GM19372 (cell line): Measurements from ENCODE around the gene MIEF2.

Experiments
- ATAC-seq: cut with Tn5 transposase; IDR thresholded peaks from one replicate; pipeline ENCODE4 v1.9.1; 2021; ENCODE audit warnings: mild to moderate bottlenecking, low read depth, moderate library complexity; ENCODE audit not compliant: unreplicated experiment

The MIEF2 gene

DNA sequence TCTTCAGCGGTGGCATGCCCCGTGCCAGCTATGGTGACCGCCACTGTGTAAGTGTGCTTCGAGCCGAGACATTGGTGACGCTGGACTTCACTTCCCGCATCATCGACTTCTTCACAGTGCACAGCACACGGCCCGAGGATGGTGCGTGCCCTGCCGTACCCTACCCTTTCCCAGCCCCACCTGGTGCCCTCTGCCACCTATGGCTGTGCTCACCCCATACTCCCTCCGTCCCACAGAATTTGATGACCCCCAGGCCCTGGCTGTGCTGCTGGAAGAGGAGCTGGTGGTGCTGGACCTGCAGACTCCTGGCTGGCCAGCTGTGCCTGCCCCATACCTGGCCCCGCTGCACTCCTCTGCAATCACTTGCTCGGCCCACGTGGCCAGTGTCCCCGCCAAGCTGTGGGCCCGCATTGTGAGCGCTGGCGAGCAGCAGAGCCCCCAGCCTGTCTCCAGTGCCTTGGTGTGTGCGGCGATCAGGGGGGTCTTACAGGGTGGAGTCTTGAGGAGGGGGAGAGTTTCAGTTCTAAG, 25.5 kb upstream of the MIEF2 start:
- ATAC-seq: no peak

DNA sequence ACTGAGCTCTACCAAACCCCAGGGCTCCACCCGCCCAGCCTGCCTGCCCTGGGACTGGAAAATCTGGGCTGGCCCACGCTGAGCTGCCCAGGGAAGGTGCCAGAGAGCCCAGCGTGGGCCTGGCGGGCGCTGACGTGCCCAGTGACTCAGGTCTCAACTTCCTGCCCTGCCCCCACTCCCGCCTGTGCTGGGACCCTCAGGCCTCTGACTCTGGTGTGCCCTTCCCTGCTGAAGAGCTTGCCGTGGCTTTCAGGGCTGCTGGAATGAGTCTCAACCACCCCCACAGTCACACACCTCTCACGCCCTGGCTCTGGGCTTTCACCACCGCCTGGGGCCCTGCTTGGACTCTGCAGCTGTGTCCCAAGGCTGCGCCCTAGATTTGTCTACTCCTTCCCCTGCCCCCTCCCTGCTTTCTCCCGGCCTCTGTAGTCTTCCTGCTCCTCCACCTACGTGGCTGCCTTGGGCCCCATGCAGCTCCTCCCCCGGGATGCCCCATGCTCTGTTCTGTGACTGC, 24.7 kb upstream of the MIEF2 start:
- no peak for ATAC-seq

DNA sequence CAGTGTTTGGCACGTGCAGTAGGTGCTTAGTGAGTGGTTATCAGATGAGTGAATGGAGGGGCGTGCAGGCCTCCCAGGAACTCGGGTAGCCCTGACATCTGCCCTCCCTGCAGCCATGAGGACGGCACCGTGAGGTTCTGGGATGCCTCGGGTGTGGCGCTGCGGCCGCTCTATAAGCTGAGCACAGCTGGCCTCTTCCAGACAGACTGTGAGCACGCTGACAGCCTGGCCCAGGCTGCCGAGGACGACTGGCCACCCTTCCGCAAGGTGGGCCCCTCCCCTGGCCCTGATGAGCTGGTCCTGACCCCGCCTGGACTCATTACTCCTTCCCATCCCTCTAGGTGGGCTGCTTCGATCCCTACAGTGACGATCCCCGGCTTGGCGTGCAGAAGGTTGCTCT, 24.0 kb upstream of the MIEF2 start:
- ATAC-seq: no peak

DNA sequence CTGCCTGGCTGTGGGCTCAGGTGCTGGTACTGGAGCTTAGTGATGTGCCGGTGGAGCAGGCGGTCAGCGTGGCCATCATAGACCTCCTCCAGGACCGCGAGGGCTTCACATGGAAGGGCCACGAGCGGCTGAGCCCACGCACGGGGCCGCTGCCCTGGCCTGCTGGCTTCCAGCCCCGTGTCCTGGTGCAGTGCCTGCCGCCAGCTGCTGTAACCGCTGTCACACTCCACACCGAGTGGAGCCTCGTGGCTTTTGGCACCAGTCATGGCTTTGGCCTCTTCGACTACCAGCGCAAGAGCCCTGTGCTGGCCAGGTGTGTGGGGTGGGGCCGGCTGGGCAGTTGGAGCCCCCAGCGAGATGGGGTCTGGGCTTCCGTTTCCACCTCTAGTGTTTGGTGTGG, 23.0 kb upstream of the MIEF2 start:
- ATAC-seq: no peak

DNA sequence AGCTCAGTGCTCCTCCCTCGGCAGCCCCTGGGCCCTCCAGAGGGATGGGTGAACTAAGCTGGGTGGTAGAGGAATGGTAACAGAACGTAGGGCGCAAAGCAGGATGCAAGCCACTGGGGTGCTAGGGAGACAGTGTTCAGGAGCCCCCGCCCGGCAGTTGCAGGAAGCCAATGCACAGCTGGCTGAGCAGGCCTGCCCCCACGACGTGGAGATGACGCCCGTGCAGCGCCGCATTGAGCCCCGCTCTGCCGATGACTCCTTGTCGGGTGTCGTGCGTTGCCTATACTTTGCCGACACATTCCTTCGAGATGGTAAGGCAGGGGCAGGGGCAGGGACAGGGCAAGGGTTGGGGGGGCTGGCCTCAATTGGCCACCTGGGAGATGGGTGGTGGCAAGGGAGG, 22.2 kb upstream of the MIEF2 start:
- ATAC-seq: no peak

DNA sequence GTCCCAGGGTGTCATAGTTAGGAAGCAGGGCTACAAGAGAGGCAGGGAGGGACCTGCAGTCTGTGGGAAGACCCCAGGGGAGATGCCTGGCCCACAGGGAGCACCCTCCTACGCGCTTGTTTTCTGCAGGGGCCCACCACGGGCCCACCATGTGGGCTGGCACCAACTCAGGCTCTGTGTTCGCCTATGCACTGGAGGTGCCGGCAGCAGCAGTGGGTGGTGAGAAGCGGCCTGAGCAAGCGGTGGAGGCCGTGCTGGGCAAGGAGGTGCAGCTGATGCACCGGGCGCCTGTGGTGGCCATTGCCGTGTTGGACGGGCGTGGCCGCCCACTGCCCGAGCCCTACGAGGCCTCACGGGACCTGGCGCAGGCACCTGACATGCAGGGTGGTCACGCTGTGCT, 20.0 kb upstream of the MIEF2 start:
- no peak for ATAC-seq

DNA sequence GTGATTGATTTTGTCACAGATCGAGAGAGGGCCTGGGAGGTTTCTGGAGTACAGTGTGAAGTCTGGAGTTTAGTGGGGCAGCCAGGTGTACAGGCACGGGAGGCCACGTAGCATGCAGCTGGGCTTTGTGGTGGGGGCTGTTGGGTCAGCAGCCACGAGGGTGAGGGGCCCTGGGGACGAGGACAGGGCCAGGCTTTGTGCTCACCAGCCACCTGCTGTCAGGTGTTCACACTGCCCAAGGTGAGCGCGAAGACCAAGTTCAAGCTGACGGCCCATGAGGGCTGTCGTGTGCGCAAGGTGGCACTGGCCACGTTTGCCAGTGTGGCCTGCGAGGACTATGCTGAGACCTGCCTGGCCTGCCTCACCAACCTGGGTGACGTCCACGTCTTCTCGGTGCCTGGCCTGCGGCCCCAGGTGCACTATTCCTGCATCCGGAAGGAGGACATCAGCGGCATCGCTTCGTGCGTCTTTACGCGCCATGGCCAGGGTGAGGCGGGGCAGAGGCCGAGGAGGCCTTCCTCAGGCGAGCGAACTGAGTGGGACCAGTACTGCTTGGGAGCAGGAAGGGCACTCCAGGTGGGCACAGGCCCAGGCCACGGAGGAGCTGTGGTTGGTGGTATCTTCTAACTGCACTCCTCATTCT, 19.1 kb upstream of the MIEF2 start:
- no peak for ATAC-seq

DNA sequence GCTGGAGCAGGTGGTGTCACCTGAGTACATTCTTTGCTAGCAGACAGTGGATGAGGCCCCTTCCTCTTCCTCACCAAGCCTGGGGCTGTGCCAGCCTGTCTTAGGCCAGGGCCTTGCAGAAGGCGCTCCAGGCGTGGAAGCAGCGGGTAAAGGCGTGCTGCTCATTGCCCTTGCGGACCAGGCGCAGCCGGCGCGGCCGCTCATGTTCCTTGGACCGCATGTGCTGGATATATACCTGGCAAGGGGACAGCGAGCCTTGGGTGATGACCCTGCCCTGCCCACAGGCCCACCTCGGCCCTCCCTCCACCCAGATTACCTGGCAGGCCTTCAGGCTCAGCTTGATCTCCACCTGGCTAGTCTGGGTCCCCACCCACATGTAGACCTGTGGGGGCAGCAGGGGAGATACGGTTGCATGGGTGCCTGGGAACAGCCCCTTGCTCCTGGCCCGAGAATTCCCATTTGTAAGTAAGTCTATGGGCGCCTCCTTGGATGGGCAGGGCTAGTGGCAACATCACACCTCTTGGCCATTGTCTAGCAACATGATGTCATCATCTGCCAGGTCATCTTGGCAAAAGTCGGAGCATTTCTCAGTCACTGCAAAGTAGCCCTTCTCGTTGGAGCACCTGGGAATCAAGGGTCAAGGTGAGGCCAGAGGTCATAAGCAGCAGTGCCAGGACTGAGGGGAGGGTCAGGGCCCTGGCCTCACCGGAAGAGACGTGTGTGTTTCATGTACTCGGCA, 15.3 kb upstream of the MIEF2 start:
- no peak for ATAC-seq

DNA sequence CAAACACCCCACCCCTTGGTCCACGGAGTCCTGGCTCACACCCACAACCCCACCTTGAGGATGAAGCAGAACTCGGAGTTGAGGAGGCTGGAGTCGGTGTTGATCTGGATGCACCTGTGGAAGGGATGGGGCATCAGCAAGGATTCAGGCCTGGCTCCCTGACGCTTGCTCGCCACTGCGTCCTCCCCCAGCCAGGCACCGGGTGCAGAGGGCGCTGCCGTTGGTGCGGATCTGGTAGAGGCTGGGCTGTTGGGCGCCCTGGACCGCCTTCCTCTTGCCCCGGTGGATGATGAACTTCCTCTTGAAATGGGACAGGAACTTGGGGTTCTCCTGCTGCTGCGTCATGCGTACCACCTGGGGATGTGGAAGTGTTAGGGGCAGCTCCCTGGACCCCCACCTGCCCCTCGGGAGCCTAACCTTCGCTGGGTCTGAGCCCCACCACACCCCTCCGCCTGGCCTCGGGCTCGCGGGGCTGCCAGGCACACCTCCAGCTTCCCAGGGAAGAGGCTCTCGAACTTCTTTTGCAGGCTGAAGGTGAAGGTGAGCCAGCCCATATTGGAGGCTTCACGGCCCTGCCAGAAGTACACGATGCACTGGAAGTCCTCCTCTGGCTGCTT, 14.2 kb upstream of the MIEF2 start:
- no peak for ATAC-seq

DNA sequence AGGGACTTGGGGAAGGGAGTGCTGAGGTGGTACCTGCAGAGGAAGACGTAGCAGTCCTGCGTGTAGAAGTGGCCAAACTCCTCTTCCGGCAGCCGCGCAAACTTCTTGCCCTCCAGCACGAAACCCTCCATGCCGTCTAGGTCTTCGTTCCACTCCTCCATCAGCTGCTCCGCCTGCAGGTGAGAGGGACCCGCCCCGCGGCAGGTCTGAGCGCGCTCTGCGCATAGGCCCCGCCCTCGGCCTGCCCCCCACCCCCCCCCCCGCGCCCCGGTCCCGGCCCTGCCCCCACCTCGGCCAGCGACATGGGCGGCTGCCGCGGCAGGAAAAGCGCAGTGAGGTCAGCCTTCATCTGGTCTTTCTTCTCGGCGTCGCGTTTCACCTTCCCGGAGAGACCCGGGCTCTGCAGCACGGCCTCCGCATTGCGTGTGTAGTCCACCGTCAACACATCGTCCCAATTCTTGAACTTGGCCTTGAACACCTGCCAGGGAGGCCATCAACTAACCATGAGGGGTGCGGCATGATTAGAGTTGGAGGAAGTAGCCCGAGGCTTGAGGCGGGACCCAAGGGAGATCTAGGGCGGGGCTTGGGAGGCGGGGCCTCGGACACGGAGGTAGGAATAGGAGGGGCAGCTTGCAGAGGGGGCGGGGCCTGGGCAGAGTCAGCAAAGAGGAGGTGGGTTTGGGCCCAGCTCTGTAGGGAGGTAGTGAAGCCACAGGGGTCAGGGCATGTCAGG, 13.4 kb upstream of the MIEF2 start:
- no peak for ATAC-seq

DNA sequence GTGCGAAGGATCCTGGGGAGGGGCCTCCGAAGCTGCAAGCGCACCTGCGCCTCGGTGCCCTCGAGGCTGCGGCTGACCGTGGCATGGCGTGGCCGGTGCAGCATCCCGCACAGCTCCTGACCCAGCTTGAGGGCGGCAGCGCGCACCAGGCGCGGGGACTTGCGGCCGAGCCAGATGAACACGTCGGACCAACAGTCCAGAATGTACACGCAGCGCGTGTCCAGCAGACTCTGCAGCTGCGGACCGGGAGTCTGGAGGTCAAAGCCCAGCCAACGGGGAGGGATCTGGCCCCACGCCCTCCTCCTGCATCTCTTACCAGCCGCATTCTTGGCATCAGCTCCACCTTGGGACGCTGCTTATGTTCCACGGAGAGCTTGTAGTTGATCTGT, 12.9 kb upstream of the MIEF2 start:
- no peak for ATAC-seq

DNA sequence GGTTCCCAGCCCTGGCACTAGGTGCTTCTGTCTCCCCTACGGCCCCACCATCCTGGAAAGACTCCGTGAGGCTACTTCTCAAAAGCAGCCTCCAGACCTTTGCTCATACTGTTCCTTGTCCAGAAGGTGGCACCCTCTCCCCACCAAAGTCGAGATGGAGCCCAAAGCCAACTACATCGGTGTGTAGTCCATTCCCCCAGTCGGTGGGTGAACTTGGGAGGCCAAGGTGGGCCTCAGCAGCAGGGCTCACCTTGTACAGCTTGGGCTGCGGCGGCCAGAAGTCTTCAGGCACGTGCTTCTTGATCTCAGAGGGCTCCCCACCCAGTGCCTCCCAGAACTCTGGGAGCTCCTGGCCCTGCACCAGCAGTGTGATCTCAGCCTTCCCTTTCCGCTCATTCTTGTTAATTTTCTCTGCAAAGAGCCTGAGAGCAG, 12.1 kb upstream of the MIEF2 start:
- ATAC-seq: no peak

DNA sequence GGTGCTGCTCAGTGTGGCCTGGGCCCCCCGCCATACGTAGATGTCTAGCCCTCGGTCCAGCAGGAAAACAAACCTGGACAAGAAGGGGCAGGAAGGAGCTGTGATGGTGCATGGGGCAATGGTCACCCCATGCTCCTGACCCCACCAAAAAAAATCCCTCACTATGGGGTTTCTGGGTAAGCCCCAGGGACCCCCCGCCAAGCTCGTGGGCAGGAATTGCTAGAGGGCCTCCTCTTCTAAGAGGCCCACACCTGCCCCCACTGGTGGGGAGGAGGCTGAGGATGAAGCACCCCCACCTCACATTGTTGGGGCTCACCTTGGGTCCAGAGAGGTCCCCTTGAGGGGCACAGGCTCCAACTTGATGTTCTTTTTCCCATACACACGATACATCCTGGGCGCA, 11.7 kb upstream of the MIEF2 start:
- no peak for ATAC-seq

DNA sequence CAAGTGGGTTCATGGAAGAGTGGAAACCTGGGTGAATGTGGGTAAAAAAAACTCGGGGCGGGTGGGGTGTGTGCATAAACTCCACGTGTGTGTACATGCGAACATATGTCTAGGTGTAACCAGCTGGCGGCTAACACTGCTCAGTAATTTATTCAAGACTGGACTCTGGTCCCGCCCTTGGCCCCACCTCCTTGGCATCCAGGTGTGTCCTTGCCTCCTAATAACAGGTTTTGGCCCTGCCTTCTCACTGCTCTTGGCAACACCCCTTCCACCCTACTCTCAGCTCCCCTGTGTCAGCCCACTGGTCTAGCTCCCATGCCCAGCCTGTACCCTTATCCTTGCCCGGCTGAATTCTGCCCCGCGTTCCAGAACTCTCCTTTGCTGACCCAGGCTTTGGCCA, 10.2 kb upstream of the MIEF2 start:
- no peak for ATAC-seq

DNA sequence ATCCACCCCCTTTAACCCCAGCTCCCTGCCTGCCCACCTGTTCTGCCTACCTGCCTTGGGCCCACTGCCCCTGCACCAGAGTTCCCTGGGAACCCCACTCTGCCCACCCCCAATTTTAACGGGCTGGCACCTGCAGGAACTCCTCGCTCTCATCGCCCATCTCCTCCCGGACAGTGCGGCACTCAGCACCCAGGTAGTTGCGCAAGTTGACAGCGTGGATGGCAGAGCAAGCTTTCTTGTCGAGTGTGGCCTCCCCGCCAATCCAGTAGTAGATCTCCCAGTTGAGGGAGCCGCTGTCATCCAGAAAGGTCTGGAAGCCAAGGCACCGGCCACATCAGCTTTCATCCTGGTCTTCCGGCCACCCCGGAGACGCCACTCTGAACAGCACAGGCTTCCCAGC, 9.8 kb upstream of the MIEF2 start:
- no peak for ATAC-seq

DNA sequence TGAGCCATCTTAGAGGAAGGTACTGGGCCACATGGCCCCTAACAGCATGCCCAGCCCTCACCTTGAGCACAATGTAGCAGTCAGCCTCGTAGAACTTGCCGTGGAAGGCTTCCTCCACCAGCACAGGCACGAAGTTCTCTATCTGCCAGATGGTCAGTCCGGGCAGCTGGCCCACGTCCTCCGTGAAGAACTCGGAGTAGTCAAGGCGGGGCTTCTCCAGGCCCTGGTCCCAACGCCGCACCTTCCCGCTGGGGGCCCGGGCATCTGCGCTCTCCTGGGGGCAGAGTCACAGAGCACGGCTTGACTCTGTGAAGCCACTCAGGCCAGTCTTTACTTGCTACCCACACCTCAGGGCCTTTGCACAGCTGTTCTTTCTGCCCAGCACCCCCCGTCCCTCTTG, 9.3 kb upstream of the MIEF2 start:
- no peak for ATAC-seq

DNA sequence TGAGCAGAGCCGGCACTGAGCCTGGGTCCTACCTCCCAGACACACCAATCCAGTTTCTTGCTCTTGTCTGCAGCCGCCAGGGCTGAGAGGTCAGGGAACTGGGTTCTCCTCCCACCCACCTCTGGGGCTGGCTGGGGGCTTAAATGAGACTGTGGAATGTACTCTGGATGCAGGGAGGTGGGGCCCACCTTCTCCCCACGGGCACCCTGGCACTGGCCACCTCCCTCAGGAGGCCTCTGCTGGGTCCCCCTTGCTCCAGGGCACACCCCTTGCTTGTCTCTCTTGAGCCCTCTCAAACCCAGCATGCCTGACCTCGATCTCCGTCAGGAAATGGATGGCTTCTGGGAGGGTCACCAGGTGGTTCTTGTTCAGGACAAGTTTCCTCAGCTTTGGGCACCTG, 8.3 kb upstream of the MIEF2 start:
- no peak for ATAC-seq

DNA sequence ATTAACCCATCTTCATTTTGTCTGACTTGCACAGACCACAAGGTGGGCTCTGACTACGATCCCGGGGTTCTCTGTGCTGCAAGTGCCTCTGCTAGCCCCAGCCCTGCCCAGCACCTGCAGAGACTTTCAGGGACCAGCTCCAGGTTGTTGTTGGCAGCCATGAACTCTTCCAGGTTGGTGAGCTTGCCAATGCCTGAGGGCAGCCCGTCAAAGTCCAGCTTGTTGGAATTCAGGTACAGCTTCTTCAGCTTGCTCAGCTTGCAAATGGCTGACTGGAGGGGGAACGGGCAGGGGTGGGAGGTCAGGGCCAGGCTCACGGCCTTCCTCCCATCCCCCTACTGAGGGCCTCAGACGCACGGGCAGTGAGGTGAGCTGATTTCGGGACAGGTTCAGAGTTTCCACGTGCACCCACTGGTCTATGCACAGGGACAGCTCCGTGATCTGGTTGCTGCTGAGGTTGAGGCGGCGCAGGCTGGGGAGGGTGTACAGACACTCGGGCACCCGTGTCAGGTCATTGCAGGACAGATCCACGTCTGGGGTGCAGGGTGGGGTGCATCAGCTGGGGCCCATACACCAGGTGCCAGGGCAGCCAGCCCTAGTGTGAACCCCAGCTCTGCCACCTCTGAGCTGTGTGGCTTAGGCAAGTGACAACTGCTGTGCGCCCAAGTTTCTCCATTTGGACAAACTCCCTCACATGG, 7.1 kb upstream of the MIEF2 start:
- ATAC-seq: no peak

DNA sequence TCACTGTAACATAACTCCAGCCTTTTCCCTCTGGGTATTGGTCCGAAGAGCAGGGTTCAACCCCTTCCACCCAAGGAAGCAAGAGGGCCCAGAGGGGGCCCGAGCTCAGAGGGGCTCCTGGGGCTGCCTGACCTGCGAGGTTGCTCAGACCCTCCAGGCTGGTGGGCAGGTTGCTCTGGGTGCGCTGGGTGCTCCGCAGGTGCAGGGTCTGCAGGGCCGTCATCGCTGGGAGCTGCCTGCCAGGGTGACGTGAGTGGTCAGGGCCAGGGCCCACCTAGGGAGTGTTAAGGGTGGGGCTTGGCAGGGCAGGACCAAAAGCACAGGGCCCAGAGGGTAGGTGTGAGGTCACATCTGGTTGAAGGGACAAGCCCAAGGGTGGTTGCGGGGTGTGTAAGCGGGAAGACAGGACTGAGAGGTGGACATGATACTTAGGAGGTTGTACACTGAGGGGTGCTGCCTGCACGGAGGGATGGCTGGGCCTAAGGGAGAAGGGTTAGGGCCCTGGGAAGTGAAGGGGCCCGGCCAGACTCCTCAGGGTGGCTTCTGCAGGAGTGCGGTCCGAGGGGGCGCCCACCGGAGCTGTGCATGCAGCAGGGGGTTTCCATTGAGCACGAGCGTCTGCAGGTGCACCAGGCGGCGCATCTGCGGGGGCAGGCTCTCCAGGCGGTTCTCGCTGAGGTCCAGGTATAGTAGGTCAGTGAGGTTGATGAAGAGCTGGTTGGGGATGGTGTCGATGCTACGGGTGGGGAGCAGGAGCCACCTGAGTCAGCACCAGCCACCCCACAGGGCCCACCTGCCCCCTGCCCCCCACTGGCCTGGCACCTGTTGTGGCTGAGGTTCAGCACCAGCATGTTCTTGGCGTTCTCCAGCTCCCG, 6.3 kb upstream of the MIEF2 start:
- no peak for ATAC-seq
